ENCODE data around the gene BACH1. TPM values are rescaled to one million over a fixed set of nuclear protein-coding genes. Genes with fewer than 3 reads are reported as not detected.

Gene BACH1
- total and polyA plus RNA-seq, 4 donors = 9.2 to 106 (median 54.2) TPM

DNA sequence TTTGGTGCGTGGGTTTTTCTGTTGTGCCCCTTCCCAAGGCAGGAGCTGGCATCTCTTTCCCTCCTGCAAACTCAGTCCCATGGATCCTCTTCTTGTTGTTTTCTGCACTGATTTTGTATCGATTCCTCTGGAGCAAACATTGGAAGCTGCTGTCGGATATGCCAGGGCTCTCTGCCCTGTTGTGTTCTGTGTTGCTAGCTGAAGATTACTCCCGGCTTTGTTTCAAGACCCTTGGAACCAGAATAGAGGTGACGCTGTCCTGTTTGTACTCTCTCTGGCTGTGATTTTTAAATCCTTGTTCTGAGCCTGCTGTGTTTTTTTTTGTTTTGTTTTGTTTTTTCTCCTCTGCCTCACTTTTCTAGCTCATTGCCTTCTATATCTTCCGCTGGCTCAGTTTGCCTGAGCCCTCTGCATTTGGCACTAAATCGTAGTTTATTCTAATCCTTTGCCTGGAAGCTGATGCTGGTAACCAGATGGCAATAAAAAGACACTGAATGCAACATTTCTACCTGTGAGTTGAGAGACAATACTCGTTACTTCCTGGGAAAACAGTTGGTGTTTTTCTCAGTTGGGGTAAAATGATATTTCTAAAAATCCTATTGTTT is 67.0 kb downstream of the BACH1 start:
- no peak overlapping the region for H3K27ac ChIP-seq (ENCODE audit: low read depth in 1 of 2, low read length in 1 of 2)
- H3K36me3 ChIP-seq (ENCODE audit: control insufficient read depth in 4 of 4, insufficient read depth in 4 of 4, low read length in 4 of 4) = peaks cover 0 to 11% (median 6%) of the 10 kb centered on the region in 4 donors
- DNase-seq (no peak), ATAC-seq (ENCODE audit: insufficient read depth, low FRiP score) (no peak)
- H3K9ac ChIP-seq (ENCODE audit: insufficient read depth in 1 of 2, low read length in 2 of 2) = no peak overlapping the region
- no peaks in the 10 kb centered on the region for H3K9me3 ChIP-seq (ENCODE audit: control insufficient read depth in 4 of 4, insufficient read depth in 3 of 4, low read length in 3 of 4)
- no peaks in the 10 kb centered on the region for H3K4me1 ChIP-seq (ENCODE audit: control insufficient read depth in 5 of 5, insufficient read depth in 5 of 5, low read length in 5 of 5)
- no peak for TF ChIP-seq CTCF (IDR thresholded peaks at IDR 0.05; ENCODE audit: control extremely low read depth, extremely low read depth)
- no peaks in the 10 kb centered on the region for H3K27me3 ChIP-seq (ENCODE audit: control insufficient read depth in 3 of 3, insufficient read depth in 3 of 3, low read length in 2 of 3)
- H3K4me3 ChIP-seq = no peak overlapping the region
- 92 to 94% methylated on average over 8 of the region's 8 CpGs for WGBS, 2 donors

DNA sequence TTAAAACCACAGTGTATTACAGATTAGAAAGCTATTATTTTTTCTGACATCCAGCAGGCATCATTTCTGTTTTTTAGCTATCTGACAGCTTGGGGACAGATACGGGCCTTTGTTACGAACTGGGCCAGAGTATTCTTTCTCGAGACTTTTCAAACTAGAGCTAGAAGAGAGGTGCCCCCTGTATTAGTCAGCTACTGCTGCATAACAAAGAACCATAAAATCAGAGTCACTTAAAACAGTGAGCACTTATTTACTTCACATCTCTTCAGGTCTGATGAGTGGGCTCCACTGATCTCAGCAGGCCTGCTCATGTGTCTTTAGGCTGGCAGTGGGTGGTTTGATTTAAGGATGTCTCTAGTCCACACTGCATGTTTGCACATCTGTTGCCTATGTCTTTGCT is 67.8 kb downstream of the BACH1 start:
- H3K4me3 ChIP-seq = no peak overlapping the region
- no peaks in the 10 kb centered on the region for H3K27me3 ChIP-seq (ENCODE audit: control insufficient read depth in 3 of 3, insufficient read depth in 3 of 3, low read length in 2 of 3)
- DNase-seq (no peak), ATAC-seq (ENCODE audit: insufficient read depth, low FRiP score) (no peak)
- no peaks in the 10 kb centered on the region for H3K4me1 ChIP-seq (ENCODE audit: control insufficient read depth in 5 of 5, insufficient read depth in 5 of 5, low read length in 5 of 5)
- H3K9ac ChIP-seq (ENCODE audit: insufficient read depth in 1 of 2, low read length in 2 of 2) = no peak overlapping the region
- peaks cover 0 to 11% (median 6%) of the 10 kb centered on the region in 4 donors for H3K36me3 ChIP-seq (ENCODE audit: control insufficient read depth in 4 of 4, insufficient read depth in 4 of 4, low read length in 4 of 4)
- H3K27ac ChIP-seq (ENCODE audit: low read depth in 1 of 2, low read length in 1 of 2) = no peak overlapping the region
- no peaks in the 10 kb centered on the region for H3K9me3 ChIP-seq (ENCODE audit: control insufficient read depth in 4 of 4, insufficient read depth in 3 of 4, low read length in 3 of 4)
- no peak for TF ChIP-seq CTCF (IDR thresholded peaks at IDR 0.05; ENCODE audit: control extremely low read depth, extremely low read depth)
- 96 to 99% methylated on average over 3 of the region's 3 CpGs for WGBS, 2 donors

DNA sequence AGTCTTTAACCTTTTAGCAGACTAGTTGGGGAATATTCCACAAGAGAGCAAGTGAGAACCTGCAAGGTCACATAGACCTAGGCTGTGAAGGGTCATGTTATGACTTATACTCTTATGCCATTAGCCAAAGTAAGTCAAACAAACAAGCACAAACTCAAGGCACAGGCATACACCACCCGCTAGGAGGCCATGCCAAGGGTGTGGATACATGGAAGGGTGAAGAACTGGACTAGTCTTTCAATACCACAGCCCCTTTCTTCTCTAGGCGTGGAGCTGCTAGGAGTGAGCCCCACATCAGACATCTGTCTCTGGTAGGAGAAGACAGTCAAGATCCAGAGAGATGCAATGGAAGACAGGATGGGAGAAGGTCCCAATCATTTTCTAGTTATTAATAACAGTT is 68.6 kb downstream of the BACH1 start:
- WGBS, 2 donors = 97 to 100% methylated on average over 2 of the region's 2 CpGs
- Histone ChIP-seq H3K27me3 (ENCODE audit: control insufficient read depth in 3 of 3, insufficient read depth in 3 of 3, low read length in 2 of 3) (no peaks in the 10 kb centered on the region), H3K9me3 (ENCODE audit: control insufficient read depth in 4 of 4, insufficient read depth in 3 of 4, low read length in 3 of 4) (no peaks in the 10 kb centered on the region), H3K4me1 (ENCODE audit: control insufficient read depth in 5 of 5, insufficient read depth in 5 of 5, low read length in 5 of 5) (no peaks in the 10 kb centered on the region), H3K27ac (ENCODE audit: low read depth in 1 of 2, low read length in 1 of 2) (no peak overlapping the region), H3K4me3 (no peak overlapping the region), H3K9ac (ENCODE audit: insufficient read depth in 1 of 2, low read length in 2 of 2) (no peak overlapping the region), H3K36me3 (ENCODE audit: control insufficient read depth in 4 of 4, insufficient read depth in 4 of 4, low read length in 4 of 4) (peaks cover 0 to 11% (median 6%) of the 10 kb centered on the region in 4 donors)
- DNase-seq (no peak), ATAC-seq (ENCODE audit: insufficient read depth, low FRiP score) (no peak)
- TF ChIP-seq CTCF (IDR thresholded peaks at IDR 0.05; ENCODE audit: control extremely low read depth, extremely low read depth) = no peak

- no peak overlapping the region for H3K27ac ChIP-seq (ENCODE audit: low read depth in 1 of 2, low read length in 1 of 2)
- no peaks in the 10 kb centered on the region for H3K27me3 ChIP-seq (ENCODE audit: control insufficient read depth in 3 of 3, insufficient read depth in 3 of 3, low read length in 2 of 3)
- H3K36me3 ChIP-seq (ENCODE audit: control insufficient read depth in 4 of 4, insufficient read depth in 4 of 4, low read length in 4 of 4) = peaks cover 0 to 5% (median 3%) of the 10 kb centered on the region in 4 donors
- WGBS, 2 donors = 89 to 99% methylated on average over 3 of the region's 3 CpGs
- no peaks in the 10 kb centered on the region for H3K4me1 ChIP-seq (ENCODE audit: control insufficient read depth in 5 of 5, insufficient read depth in 5 of 5, low read length in 5 of 5)
- ATAC-seq (ENCODE audit: insufficient read depth, low FRiP score) (no peak), DNase-seq (no peak)
- H3K9ac ChIP-seq (ENCODE audit: insufficient read depth in 1 of 2, low read length in 2 of 2) = no peak overlapping the region
- no peak for TF ChIP-seq CTCF (IDR thresholded peaks at IDR 0.05; ENCODE audit: control extremely low read depth, extremely low read depth)
- H3K4me3 ChIP-seq = no peak overlapping the region
- no peaks in the 10 kb centered on the region for H3K9me3 ChIP-seq (ENCODE audit: control insufficient read depth in 4 of 4, insufficient read depth in 3 of 4, low read length in 3 of 4)
Observed at GRCh38 chr21:29368906-29369305, 70.2 kb downstream of the BACH1 start.
